Measurements from ENCODE around the gene MKNK1. TPM values are rescaled to one million over a fixed set of nuclear protein-coding genes. Genes with fewer than 3 reads are reported as not detected.
A peak's percentile ranks its signal among the peaks of the same experiment; 100 is the strongest.

Gene MKNK1
- total RNA-seq, 1 donor from 2014 or later = 19.7 TPM

DNA sequence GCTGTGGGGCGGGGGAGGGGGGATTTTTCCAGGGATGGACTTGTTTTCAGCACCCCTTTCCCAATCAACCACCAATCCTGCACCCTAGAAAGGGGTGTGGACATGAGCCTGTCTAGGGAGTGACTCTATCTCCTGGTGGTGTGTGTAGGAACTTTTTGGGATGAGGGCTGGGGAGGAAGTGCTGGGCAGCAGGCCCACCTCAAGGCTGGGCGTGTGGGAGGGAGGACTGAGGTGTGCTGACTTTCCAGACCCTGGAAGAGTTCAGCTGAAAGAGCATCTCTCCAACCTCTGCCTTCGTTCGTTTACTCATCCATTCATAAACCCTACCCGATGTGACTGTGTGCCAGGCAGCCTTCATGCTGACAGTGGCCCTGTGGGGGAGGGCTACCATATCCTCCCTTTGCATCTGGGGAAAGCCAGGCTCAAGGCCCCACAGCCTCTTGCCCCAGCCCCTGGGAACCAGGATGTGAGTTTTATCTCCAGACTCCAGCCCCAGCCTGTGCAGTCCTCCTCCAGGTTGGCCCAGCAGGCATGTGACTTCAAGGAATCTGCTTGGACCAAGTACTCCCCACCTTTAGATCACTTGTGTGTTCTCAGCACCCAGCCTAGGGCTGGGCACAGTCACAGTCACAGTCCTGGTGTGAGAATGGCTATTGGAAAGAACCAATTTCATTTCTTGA, 59.4 kb downstream of the MKNK1 start:
- DNase-seq (ENCODE audit: low read depth, low spot score) = no peak

DNA sequence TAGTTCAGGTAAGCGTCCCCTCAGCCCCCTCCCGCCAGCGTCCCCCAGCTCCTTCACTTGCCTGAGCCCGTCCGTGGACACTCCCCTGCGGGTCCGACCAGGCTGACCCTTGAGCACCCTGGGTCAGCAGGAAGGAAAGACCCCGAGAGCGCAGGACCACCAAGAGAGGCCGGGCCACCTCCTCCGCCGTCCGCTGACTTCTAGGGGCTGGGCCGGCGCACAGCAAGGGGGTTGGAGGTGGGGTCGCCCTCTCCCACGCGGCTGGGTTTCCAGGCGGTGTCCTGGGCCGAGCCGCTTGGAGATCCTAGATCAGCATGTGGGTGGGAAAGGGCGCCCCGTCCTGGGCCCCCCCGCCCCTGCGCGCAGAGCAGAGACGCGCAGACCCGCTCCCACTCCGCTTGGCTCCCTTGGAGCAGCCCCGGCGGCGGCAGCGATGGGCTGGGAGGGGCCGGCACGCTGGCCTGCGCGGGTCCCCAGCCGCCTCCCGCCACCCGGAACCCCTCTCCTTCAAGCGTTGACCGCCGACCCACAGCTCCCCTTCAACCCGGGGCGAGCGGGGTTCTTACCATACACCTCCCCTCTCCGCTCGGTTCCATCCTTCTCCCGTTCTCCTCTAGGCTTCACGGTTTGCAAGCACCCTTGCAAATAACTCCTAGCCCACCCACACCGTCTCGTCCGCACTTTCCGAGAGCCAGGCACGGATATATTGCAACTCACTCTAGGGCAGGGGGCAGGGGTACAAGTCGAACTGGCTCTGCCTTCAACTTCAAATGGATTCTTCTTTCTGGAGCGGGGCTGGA, 60.1 kb downstream of the MKNK1 start:
- no peak for DNase-seq (ENCODE audit: low read depth, low spot score)

DNA sequence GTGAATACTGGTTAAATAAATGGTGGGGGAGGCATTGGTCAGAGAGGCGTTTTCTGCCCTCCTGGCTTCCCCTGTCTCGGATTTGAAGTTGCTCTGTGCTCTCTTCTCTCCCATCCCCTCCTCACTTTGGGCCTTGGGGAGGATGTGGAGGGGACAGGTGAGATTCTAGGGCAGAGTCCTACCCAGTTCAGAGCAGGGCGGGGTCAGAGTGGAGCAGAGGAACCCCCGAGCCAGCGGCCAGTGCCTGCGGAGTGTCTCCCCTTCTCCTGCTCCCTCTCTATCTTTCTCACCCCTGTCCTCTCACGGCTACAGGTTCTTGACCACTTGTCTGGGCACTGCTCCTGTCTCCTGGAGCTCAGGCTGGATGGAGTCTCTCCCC, 60.7 kb downstream of the MKNK1 start:
- DNase-seq (ENCODE audit: low read depth, low spot score) = no peak

DNA sequence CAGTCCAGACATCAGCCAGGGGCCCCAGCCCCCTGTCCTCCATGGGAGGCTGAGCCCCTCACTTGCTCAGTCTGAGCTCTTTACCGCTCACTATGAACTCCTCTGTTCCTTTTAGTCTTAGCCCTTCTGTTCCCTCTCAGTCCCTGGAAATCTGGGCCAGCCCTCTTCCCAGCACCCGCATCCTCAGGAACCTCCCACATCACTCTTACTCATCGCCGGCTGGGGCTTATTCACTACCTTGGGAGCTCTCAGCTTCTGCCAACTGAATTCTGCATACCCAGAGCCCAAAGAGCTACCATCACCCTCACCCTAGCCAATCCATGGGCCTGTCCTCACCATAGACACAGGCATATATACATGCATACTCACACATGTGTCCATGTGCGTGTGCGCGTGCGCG, 64.1 kb downstream of the MKNK1 start:
- no peak for DNase-seq (ENCODE audit: low read depth, low spot score)

DNA sequence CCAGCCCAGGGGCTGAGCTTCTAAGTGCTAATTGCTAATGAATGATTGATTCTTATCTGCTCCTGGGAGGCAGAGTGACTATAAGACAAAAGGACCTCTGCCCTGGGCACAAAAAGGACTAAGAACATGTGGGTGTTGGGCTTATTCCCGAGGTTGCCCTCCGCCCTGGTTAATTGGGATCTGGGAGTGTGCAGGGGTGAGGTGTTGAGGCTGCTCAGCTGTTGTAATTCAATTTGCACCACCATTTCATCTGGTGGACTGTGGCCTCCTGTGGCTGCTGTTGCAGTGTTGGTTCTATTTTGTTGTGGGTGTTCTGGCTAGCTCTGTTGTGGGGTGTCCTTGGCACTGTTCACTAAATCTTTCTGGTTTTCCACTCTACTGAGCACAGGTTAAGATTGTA, 65.9 kb downstream of the MKNK1 start:
- no peak for DNase-seq (ENCODE audit: low read depth, low spot score)

DNA sequence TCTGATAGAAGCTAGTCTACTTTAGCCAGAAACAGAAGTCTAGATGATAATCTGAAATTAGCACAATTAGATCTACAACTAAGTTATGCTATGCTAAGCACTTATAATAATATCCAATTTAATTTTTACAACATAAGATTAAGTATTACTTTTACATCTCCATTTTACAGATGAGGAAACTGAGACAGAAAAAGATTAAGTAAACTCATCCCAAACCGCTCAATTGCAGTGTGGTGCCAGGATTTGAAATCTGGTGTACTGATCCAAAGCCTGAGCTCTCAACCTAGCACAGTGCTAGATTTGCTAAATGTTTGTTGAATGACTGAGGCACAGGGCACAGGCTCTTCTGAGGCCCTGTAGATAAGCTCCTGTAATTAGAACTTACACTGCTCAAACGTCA, 66.4 kb downstream of the MKNK1 start:
- no peak for DNase-seq (ENCODE audit: low read depth, low spot score)

DNA sequence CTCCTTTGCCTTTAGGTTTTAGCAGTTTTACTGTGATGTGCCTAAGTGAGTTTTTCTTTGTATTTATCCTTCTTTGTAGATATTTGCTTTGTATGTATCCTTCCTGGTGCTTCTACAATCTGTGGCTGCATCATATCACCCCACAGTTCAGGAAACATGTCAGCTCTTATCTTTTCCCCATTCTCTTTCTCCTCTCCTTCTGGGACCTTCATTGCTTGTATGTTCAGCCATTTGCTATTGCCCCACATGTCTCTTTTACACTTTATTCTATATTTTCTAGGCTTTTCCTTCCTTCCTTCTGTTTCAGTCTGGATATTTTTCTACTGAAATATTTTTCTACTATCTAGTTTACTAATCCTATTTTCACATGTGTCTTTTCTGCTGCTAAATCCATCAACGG, 67.5 kb downstream of the MKNK1 start:
- no peak for DNase-seq (ENCODE audit: low read depth, low spot score)

DNA sequence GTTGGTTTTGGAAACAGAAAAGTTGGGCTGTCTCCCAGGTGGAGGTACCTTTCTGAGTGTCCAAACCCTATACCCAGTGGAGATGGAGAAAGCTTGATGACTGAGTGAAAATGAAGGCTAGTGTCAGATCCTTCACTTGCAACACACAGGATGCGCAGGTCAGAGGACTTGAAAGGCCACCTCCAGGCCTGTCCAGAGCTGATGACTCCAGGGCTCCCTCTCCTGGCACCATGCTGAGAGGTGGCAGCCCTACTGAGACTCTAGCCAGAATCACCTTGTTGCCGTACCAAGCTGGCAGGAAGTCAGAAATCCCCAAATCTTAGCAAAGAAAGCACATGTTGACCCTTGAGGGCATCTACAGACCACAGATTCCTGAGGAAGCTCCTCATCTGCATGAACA, 69.0 kb downstream of the MKNK1 start:
- DNase-seq (ENCODE audit: low read depth, low spot score) = no peak

DNA sequence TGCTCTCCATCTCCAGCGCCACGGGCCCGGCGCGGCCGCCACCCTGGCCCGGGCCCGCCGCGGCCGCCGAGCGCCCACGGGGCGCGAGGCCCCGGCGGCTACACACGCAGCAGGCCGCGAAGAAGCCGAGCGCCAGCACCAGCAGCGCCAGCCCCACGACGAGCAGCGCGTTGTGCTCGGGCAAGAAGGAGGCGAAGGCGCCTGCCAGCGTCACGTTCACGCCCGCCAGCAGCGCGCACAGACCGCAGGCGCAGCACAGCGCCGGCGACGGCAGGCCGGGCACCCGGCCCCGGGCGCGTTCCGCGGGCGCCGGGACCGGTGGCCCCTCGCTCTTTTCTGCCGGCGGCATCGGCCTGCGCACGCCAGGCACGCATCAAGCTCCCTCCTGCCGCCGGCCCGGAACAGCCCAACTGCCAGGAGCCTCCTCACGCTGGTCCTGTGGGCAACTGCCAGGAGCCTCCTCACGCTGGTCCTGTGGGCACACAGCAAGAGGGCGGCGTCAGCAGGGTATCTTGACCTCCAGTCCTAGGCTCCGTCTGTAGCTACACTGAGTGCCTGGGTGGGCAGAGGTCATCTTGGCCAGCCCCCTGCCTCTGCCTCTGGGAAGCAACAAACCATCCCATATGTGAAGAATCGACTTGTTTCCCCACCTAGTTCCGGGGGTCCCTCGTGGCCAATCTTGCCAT, 70.7 kb downstream of the MKNK1 start:
- no peak for DNase-seq (ENCODE audit: low read depth, low spot score)

DNA sequence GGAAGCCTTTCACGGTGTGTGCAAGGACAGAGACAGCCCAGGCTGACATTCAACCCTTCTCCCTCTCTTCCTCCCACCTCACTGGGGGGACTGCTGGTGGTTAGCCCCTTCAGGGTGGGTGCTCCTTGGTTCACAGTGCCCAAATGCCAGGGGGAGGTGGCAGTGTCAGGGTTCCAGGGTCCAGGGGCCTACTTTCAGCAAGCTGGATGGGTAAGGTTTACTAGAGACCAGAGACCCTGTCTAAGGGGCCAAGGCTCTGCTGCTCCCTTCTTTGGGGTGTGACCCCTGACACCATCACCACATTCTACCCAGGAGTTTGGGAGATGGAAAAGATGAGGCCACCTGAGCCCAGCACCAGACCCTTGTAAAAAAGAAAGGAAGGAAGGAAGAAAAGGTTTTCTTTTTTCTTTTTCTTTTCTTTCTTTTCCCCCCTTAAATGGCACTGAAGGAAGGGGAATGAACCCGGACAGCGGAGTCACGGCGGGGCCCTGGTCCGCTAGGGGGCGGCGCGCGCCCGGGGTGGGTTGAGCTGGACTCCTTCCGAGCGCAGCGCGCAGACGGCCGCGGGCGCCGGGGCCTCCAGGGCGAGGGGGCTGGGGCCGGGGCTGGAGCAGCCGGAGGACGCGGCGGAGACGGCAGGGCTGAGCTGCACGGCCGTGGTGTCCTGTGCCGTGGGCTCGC, 71.4 kb downstream of the MKNK1 start:
- DNase-seq (ENCODE audit: low read depth, low spot score) = no peak

DNA sequence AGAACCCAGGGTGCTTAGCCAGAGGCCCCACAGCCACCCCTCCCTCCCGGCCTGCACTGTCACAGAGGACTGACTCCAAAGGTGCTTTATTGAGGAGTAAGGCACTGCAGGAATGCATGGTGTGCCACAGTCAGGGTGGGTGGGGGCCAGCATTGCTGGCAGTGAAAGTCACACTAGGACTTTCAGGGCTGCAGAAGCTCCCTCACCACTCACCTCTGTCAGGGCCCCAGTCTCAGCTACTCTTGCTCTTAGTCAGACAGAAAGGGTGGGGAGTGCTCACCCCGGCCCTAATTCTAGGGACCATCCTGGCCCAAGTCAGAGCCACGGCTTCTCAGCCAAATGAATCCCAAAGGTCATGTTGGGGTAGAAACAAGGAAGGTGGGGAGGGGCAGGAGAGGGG, 72.0 kb downstream of the MKNK1 start:
- DNase-seq (ENCODE audit: low read depth, low spot score) = no peak

DNA sequence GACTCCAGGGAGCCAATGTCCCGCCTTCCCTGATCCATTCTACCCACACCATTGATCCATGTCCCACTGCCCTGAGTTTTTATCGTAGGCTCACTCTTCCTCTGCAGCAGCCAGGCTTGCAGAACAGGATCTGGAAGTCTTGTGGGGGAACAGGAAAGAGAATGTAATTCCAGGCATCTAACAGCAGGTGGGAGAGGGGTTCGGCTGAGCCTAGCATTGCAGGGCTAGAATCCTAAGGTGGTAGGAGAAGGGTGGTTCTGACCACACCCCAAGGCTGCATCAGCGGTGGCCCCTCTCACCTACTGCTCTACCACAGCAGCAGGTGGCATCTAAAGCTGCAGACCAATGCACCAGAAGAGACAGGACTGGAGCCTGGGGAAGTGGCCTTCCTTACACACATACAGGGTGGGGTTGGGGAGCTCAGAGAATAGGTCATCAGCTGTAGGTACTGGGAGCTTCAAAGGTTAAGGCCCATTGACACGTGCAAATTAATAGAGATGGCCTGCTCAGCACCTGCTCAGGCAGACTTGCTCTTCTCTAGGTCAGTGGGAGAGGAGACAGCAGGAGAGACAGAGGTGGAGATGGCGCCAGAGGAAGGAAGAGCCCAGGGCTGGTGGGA, 73.2 kb downstream of the MKNK1 start:
- DNase-seq (ENCODE audit: low read depth, low spot score) = no peak

DNA sequence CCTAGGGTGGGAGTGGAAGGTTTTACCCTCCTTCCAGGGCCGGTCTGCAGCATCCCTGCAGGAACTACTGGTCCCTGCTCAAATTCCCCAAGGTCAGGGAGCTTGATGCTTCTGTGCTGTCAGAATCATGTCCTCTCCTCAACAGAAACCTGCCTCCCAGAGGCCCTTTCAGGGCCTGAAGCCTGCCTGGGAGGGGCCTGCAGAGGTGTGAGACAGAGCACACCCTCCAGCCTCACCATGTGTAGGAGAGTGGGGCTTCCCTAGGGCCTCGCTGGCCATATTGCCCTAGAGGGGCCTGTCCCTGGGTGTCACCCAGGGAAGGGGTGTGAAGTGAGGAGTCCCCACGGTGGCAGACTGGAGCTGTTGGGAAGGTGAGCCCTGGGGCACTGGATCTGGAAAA, 73.8 kb downstream of the MKNK1 start:
- no peak for DNase-seq (ENCODE audit: low read depth, low spot score)

DNA sequence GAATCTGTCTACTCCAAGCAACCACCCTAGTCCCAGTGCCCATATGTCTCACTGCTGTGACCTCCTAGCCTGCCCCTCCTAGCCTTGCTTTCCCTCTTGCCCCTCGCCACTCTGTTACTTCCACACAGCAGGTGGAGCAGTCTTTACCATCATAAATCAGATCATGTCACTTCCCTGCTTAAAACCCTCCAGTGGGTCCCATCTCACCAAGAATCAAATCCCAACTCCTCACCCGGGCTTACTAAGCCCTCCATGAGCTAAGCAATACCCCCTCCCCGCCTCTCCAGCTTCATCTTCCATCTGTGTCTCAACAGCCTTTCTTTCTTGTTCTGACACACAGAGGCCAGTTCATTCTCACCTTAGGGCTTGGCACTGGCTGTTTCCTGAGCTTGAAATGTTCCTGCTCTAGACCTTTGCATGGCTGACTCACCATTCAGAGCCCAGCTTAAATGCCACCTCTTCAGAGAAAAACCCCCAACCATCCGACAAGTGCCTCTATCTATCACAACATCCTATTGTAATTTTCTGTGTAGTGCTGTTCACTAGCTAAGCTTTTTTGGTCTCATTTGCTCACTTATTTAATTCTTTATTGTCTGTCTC, 74.9 kb downstream of the MKNK1 start:
- no peak for DNase-seq (ENCODE audit: low read depth, low spot score)

DNA sequence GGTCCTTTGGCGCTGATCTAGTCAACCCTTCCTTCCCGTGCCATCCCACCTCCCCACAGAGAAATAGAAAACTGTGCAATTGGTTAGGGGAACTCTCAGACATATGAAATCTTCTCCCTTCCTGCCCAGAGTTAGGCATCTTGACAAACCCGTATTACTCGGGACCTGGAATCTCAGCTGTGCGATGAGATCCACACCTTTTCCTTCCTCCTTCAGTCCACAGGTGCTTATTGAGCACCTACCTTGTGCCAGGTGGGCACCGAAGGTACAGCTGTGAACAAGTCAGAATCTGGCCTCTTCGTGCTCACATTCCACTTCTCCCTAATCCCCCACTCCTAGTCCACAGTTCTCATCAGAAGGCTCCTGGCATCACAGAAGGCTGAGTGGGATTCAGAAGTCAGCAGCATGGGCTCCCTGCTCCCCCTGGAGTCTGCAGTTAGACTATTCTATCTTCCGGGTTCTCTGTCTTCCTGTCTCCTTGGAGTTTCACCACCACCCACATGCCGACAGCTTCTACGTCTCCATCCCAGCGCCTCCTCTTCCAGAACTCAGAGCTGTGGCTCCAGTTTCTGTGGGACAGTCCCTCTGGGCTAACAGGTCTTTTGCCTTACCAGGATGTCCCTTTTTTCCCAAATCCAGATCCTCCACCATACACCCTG, 75.6 kb downstream of the MKNK1 start:
- no peak for DNase-seq (ENCODE audit: low read depth, low spot score)

DNA sequence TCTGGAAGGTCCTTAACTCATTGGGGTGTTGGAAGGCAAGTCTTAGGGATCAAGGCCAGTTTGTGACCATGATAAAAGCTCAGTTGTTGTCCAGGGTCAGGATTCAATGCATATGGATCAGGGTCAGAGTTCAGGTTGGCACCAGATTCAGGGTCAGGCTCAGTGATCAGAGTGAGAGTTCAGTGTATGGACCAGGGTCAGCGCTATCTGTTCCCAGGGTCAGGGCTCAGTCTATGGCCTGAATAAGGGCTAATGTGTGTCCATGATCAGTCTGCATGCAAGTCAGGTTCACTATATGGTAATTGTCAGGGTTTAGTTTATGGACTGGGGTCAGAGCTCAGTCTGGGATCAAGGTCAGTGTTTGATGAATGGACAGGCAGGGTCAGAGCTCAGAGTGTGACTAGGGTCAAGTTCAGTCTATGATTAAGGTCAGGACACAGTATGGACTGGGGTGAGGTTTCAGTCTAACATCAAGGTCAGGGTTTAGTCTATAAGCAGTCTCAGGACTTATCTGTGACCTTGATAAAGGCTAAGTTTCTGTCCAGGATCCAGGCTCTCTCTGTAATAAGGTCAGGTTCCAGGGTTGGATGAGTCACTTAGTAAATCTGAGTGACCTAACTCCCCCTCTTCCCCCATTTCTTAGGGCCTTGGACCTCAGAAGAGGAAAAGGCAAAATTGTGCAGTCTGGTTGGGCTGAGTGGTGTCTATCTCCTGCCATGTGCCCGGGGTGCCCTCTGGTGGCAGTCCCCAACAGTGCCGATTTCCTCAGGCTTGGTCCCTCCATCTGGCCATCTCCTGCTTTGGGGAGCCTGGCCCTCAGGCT, 76.4 kb downstream of the MKNK1 start:
- peak; percentile 24 for DNase-seq (ENCODE audit: low read depth, low spot score)

DNA sequence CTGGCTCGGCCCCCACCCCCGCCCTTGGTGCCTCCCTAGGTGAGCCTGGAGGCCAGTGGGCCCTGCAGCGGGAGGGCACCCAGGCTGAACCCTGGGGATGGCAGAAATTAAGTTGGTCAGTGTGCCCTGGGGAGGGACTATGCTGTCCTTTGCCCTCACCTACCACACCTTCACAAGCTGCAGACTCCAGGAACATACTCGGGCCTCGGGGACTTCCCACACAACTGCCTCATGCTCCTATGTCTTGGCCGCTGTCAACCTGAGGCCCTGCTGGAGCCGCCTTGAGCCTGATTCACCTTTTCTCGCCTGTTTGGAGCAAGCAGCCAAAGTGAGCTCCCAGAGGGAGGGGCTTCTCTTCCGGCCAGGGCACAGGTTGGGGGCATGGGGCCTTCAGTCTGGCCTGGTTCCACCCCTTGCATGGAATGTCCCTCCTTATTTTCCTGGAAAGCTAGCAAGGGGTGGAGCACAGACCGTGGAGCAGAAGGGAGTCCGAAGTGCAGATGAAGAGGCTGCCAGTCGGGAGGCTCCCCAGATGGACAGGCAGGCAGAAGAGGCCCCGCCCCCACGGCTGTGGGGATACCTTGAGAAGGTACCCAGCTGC, 77.3 kb downstream of the MKNK1 start:
- DNase-seq (ENCODE audit: low read depth, low spot score) = no peak

DNA sequence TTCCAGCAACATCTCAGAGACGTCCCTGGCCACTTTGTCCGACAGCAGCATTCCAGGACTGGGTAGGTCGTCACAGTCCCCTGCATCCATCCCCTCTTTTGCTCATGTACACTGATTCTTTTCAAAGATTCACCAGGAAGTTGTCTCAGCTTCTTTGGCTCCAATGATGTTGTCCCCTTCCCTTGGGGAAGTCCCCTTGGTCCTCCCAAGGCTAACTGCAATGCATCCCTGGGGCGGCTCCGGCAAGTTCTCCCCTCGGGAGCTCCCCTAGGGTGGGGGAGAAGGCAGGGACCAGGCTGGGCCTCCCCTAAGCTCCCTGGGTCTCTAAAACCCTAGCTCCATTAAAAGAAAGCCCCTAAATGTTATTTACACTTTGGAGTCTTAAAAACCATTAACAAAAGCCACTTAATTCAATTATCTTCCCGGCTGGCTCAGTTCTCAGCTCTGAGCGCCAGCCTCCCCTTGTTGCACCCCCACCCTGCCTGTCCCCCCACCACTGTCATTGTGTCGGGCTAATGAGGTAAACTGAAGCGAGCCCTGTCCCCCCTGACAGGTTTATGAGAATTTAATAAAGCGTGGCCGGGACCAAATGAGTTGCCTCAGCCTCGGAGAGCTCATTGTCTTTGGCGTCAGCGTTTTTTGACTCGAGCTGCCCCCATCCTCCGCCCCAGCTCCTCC, 77.9 kb downstream of the MKNK1 start:
- DNase-seq (ENCODE audit: low read depth, low spot score) = no peak
